ENCODE results near the gene UST. TPM values are rescaled to one million over a fixed set of nuclear protein-coding genes. Genes with fewer than 3 reads are reported as not detected.
A peak's percentile ranks its signal among the peaks of the same experiment; 100 is the strongest.

UST gene
- total and polyA plus RNA-seq, 2 of the 8 experiments (the other 6 are each of a cell fraction or from before 2014, with no cell fraction given) = 13.5 to 34.5 TPM

GRCh38 chr6:148765898-148766808 lies 19.3 kb downstream of the UST start:
- no peak overlapping the region for H2AFZ ChIP-seq (ENCODE audit: low read length)
- H2BK5ac ChIP-seq (ENCODE audit: low read depth, low read length) = peak overlapping the region; percentile 84; the same call in 1 of the 2 replicates
- H3K4ac ChIP-seq (replicated peaks; ENCODE audit: insufficient read length, low read depth, low read length) = peak overlapping the region; percentile 55
- peak overlapping the region; percentile 94; the same call in 1 of the 2 replicates for H2AK5ac ChIP-seq (ENCODE audit: low read depth, low read length)
- peak overlapping the region; percentile 90; the same call in 1 of the 2 replicates for H2BK12ac ChIP-seq (ENCODE audit: low read depth, low read length)
- peaks cover 7 to 34% (median 28%) of the 10 kb centered on the region in 4 experiments for H3K4me1 ChIP-seq (replicated peaks in 1 of 4; ENCODE audit: control insufficient read depth in 3 of 4, insufficient read depth in 4 of 4, low read length in 3 of 4)
- no peak overlapping the region for H4K8ac ChIP-seq (ENCODE audit: extremely low read depth, insufficient read depth, low read length)
- no peaks in the 10 kb centered on the region for H3K36me3 ChIP-seq (ENCODE audit: control insufficient read depth in 2 of 4, insufficient read depth in 4 of 4, low read length in 3 of 4)
- no peak overlapping the region for H4K5ac ChIP-seq (ENCODE audit: insufficient read length, low read depth, low read length)
- H3K27ac ChIP-seq (ENCODE audit: low read depth, low read length) = no peak overlapping the region
- no peak for DNase-seq (ENCODE audit: low read depth in 1 of 2, low spot score in 2 of 2)
- CTCF ChIA-PET (ENCODE audit: partially characterized antibody) = interaction anchor here (0.6 to 1.3 kb wide), 2 partner anchors 24 to 208 kb away, joined by 3 read pairs; no protein-coding TSS in a partner anchor
- H3K27me3 ChIP-seq (replicated peaks in 1 of 4; ENCODE audit: control insufficient read depth in 3 of 4, extremely low read depth in 1 of 4, insufficient read depth in 3 of 4, low read length in 3 of 4) = no peaks in the 10 kb centered on the region
- 85% methylated on average over 5 of the region's 5 CpGs; no CpG with 5 or more reads in 1 of the 2 experiments for WGBS, 2 experiments (ENCODE audit: extremely low coverage in 1 of 2, insufficient coverage in 1 of 2, insufficient read length in 1 of 2, insufficient replicate concordance in 2 of 2, low coverage in 1 of 2, low lambda C conversion rate in 2 of 2, missing lambda C conversion rate in 1 of 2)
- no peak overlapping the region; a peak in 1 of 4 replicates for H3K4me2 ChIP-seq (ENCODE audit: insufficient read depth in 1 of 2, low read depth in 2 of 2, low read length in 2 of 2)
- H3K4me3 ChIP-seq (ENCODE audit: extremely low read depth in 1 of 4, insufficient read depth in 2 of 4, low read depth in 3 of 4, low read length in 4 of 4) = no peak overlapping the region
- H2BK120ac ChIP-seq (replicated peaks; ENCODE audit: low read depth, low read length) = no peak overlapping the region
- H4K91ac ChIP-seq (replicated peaks; ENCODE audit: insufficient read length, low read length) = peak overlapping the region; percentile 80
- H3K79me1 ChIP-seq (ENCODE audit: low read depth, low read length) = peaks cover 7% of the 10 kb centered on the region; the same call in 1 of the 2 replicates
- H3K9ac ChIP-seq (replicated peaks in 1 of 4; ENCODE audit: extremely low read depth in 1 of 4, low read depth in 3 of 4, low read length in 3 of 4) = no peak overlapping the region
- no peaks in the 10 kb centered on the region for H3K23me2 ChIP-seq (ENCODE audit: low read depth, low read length)
- H3K23ac ChIP-seq (ENCODE audit: insufficient read length) = no peak overlapping the region
- peaks cover 11 to 13% of the 10 kb centered on the region in 2 experiments for H4K20me1 ChIP-seq (replicated peaks in 1 of 2; ENCODE audit: control insufficient read depth in 1 of 2, insufficient read depth in 2 of 2, low read length in 2 of 2)
- 0 out of 2 replicates have a peak overlapping the region, but pooled peaks have one; percentile 0 for H2BK15ac ChIP-seq (ENCODE audit: low read length)
- no peak for FAIRE-seq
- no peaks in the 10 kb centered on the region for H3K9me3 ChIP-seq (ENCODE audit: insufficient read depth in 2 of 2, low read depth in 1 of 2, low read length in 1 of 2)
- H3K79me2 ChIP-seq (ENCODE audit: control insufficient read depth in 1 of 2, insufficient read depth in 2 of 2, low read length in 2 of 2) = peaks cover 17 to 99% of the 10 kb centered on the region in 2 experiments
- no peak overlapping the region for H3K18ac ChIP-seq (ENCODE audit: extremely low read depth, low read length)
- H3K56ac ChIP-seq (replicated peaks; ENCODE audit: insufficient read length, low read depth, low read length) = no peak overlapping the region
- no peak overlapping the region for H3K14ac ChIP-seq (ENCODE audit: insufficient read length)
- POLR2A ChIA-PET (ENCODE audit: partially characterized antibody) = no interaction called here
- H2BK20ac ChIP-seq (ENCODE audit: low read length) = no peak overlapping the region
- TF ChIP-seq CTCF (IDR thresholded peaks at IDR 0.05; ENCODE audit: control extremely low read depth in 1 of 3, insufficient read depth in 1 of 3, low read depth in 1 of 3, low read length in 3 of 3) (no peak), FOSL1 (IDR thresholded peaks at IDR 0.05; ENCODE audit: insufficient read depth, low read depth, low read length) (no peak), KDM1A (IDR thresholded peaks at IDR 0.05; ENCODE audit: borderline replicate concordance, low read length) (no peak), ZNF274 (IDR thresholded peaks at IDR 0.05; ENCODE audit: borderline replicate concordance, extremely low read depth, low read length) (no peak), SRF (IDR thresholded peaks at IDR 0.05; ENCODE audit: low read depth, low read length) (no peak), SIX5 (IDR thresholded peaks at IDR 0.05; ENCODE audit: low read depth, low read length) (no peak), CEBPB (IDR thresholded peaks at IDR 0.05; ENCODE audit: low read depth, low read length) (no peak), ATF3 (IDR thresholded peaks at IDR 0.05; ENCODE audit: insufficient read depth, low read depth, low read length) (no peak)

Measured in H1 (cell line).